ENCODE data around the gene KRTAP9-4.
"Not testable (repeated sequence)": the region's sequence is repeated elsewhere in the genome, so short reads cannot be mapped to it uniquely, and the experiment has no call there.

KRTAP9-4 gene

GRCh38 chr17:41265078-41265477 lies 15.6 kb downstream of the KRTAP9-4 start, which contains the start of gene KRTAP9-6:
Gene KRTAP9-6, plus strand, starts transcription at chr17:41265378. Its CDS starts 0 bp downstream, at chr17:41265378.
- no peak for DNase-seq

GRCh38 chr17:41267711-41268110 lies 18.2 kb downstream of the KRTAP9-4 start:
- no peak for DNase-seq

GRCh38 chr17:41271323-41271722 lies 21.8 kb downstream of the KRTAP9-4 start:
- not testable (repeated sequence) for DNase-seq

GRCh38 chr17:41271858-41272257 lies 22.4 kb downstream of the KRTAP9-4 start:
- DNase-seq, result no peak

- DNase-seq, result not testable (repeated sequence)
These were observed 26.2 kb downstream of the KRTAP9-4 start, which contains the start of gene KRTAP9-7 for GRCh38 chr17:41275648-41276190. Gene KRTAP9-7, plus strand, starts transcription at chr17:41275698. Its CDS starts 0 bp downstream, at chr17:41275698.

GRCh38 chr17:41278176-41278955 lies 28.9 kb downstream of the KRTAP9-4 start:
- DNase-seq, result no peak

GRCh38 chr17:41284043-41284442 lies 34.6 kb downstream of the KRTAP9-4 start:
- no peak for DNase-seq

- no peak for DNase-seq
These were observed 35.1 kb downstream of the KRTAP9-4 start for GRCh38 chr17:41284546-41284945.

GRCh38 chr17:41287050-41287449 lies 37.6 kb downstream of the KRTAP9-4 start:
- no peak for DNase-seq

GRCh38 chr17:41294016-41294415 lies 44.5 kb downstream of the KRTAP9-4 start:
- no peak for DNase-seq

- DNase-seq, result no peak
These were observed 47.4 kb downstream of the KRTAP9-4 start for GRCh38 chr17:41296846-41297245.

- no peak for DNase-seq
These were observed 49.1 kb downstream of the KRTAP9-4 start for GRCh38 chr17:41298458-41299135.

All from NCI-H2171 (cell line).